ENCODE results near the gene CNTNAP4.
A peak's percentile ranks its signal among the peaks of the same experiment; 100 is the strongest.

The CNTNAP4 gene

DNA sequence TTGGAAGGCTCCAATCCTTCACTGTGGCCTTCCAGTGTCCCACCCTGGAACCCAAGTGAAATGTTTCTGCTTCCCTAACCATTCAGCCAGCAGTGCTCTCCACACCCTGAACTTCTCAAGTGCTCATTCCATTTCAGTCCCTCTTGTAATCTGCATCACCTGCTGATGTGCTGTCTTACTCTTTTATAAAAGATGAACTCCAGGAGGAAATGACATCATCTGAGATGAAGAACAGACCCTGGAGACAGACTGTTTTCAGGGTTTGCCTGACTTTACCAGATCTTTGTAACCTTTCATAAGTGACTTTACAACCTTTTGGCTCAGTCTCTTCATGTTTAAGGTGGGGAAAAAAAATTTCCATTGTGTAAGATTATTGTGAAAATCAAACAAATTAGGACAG is 61.3 kb downstream of the CNTNAP4 start:
- H3K27me3 ChIP-seq, result no peaks in the 10 kb centered on the region
- no peak overlapping the region for H3K9ac ChIP-seq
- TF ChIP-seq Cebpa-rat (IDR thresholded peaks at IDR 0.05), result no peak
- H3K36me3 ChIP-seq, result no peaks in the 10 kb centered on the region
- H3K4me1 ChIP-seq, result no peaks in the 10 kb centered on the region
- peaks cover 6 to 13% (median 9%) of the 10 kb centered on the region in 11 experiments; a peak in 15 of 22 replicates for H3K9me3 ChIP-seq (replicated peaks in 1 of 11)
- H3K4me2 ChIP-seq, result no peak overlapping the region
- no peak overlapping the region for H3K4me3 ChIP-seq
- H4K20me1 ChIP-seq, result no peaks in the 10 kb centered on the region
- H3K27ac ChIP-seq, result no peak overlapping the region

DNA sequence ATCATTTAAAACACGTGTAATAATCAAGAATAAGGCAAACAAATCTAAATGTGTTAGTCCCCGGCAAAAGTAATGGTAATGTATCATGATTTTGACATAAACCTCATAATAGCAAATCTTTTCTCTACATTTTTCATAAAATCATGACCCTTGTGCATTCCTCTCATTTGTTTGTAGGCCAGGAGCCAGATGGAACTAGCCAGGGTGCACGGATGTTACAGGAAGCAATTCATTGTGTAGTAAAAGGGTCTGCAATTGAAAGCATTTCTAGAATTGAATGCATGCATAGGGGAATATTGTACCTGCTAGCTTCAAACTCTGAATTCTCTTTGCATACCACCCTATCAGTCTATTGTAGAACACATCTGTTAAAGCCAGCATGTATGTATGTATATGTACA is 66.6 kb downstream of the CNTNAP4 start:
- Histone ChIP-seq H3K27me3 (no peaks in the 10 kb centered on the region), H3K9me3 (replicated peaks in 1 of 11) (no peaks in the 10 kb centered on the region), H3K4me1 (no peaks in the 10 kb centered on the region), H3K4me3 (no peak overlapping the region), H3K4me2 (no peak overlapping the region), H3K9ac (no peak overlapping the region), H4K20me1 (no peaks in the 10 kb centered on the region), H3K27ac (no peak overlapping the region), H3K36me3 (no peaks in the 10 kb centered on the region)
- TF ChIP-seq Cebpa-rat (IDR thresholded peaks at IDR 0.05), result no peak

DNA sequence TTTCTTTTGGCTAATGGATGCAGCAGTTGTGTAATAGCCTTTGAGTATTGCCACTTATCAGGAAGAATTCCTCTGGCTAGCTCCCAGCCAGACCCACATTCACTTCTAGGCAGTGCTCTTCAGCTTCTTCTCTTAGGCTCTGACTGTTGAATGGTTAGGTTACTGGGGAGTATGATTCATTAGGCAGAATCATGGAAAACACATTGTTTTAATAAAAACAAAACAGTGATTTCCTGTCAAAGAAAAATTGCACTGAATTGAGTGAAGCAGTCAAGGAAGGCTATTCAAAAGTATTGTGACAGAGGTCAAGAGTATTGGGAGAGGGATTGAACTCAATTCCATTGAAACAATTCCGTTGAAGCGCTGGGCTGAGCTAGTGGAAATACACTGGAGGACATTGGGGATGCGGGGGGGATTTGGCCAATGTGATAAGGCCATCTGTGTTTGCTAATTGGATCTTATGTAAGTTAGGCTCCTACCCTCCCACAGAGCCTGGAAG is 68.0 kb downstream of the CNTNAP4 start:
- Histone ChIP-seq H3K4me1 (no peaks in the 10 kb centered on the region), H3K9ac (no peak overlapping the region), H3K36me3 (no peaks in the 10 kb centered on the region), H3K9me3 (replicated peaks in 1 of 11) (no peaks in the 10 kb centered on the region), H3K4me2 (no peak overlapping the region), H3K27ac (no peak overlapping the region), H4K20me1 (no peaks in the 10 kb centered on the region), H3K27me3 (no peaks in the 10 kb centered on the region), H3K4me3 (no peak overlapping the region)
- no peak for TF ChIP-seq Cebpa-rat (IDR thresholded peaks at IDR 0.05)

DNA sequence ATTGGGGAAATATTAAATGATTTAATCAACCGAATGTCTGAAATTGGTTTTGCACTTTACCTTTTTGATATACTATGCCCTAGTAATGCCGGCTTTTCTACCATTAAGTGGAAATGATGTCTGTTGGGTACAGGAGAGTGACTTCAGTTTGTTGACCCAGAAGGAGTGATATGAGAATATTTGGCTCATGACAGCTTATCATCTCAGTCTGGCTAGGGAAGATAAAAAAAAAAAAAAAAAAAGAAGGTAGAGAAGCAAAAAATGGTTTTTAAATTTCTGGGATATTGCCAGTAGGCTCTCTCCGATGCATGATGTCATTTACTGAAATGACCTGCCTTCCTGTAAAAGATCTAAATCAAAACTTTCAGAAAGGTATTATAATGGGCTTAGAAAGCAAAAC is 69.0 kb downstream of the CNTNAP4 start:
- H4K20me1 ChIP-seq, result no peaks in the 10 kb centered on the region
- no peak overlapping the region for H3K4me2 ChIP-seq
- no peak overlapping the region for H3K9ac ChIP-seq
- no peak for TF ChIP-seq Cebpa-rat (IDR thresholded peaks at IDR 0.05)
- no peaks in the 10 kb centered on the region for H3K4me1 ChIP-seq
- no peak overlapping the region for H3K27ac ChIP-seq
- no peaks in the 10 kb centered on the region for H3K36me3 ChIP-seq
- no peak overlapping the region for H3K4me3 ChIP-seq
- no peaks in the 10 kb centered on the region for H3K9me3 ChIP-seq (replicated peaks in 1 of 11)
- H3K27me3 ChIP-seq, result no peaks in the 10 kb centered on the region

DNA sequence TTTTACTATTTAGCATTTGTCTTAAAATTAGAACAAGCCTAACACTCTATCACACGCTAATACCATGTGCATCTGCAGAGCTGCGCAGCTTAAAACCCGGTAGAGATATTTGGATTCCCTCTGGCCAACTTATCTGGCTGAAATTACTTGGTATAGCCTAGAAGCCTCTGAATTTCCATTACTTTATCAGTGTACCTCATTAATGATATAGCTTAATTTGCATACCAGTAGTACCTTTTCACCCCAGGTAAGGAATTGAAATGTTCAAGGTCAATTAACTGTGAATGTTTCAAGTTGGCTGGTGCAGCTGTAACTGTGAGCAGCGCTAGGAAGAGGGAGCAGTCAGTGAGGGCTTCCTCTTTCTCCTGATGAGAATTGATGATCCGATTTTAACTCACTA is 74.2 kb downstream of the CNTNAP4 start:
- H4K20me1 ChIP-seq, result no peaks in the 10 kb centered on the region
- H3K9me3 ChIP-seq (replicated peaks in 1 of 11), result no peaks in the 10 kb centered on the region
- no peaks in the 10 kb centered on the region for H3K27me3 ChIP-seq
- H3K4me3 ChIP-seq, result no peak overlapping the region
- no peaks in the 10 kb centered on the region for H3K4me1 ChIP-seq
- no peak overlapping the region for H3K27ac ChIP-seq
- no peaks in the 10 kb centered on the region for H3K36me3 ChIP-seq
- no peak overlapping the region for H3K9ac ChIP-seq
- H3K4me2 ChIP-seq, result no peak overlapping the region
- TF ChIP-seq Cebpa-rat (IDR thresholded peaks at IDR 0.05), result no peak

DNA sequence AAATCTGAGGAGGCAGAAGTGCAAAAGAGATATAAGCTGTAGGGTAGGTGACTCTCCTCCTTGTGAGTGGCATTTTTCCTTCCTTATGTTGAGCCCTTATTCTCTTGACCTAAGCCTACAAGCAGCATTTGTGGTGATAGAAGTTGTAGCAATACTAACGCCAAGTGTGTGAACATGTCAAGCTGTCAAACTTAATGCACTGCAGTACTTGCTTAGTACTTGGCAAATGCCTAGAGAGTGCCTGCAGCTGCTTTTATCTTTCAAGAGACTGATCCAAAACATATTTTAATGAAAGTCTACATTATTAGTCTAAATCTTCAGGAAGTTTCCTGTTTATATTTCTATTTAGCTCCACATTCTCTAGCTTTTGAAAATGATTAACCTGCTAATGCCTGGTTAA is 83.2 kb downstream of the CNTNAP4 start:
- Histone ChIP-seq H4K20me1 (no peaks in the 10 kb centered on the region), H3K4me1 (no peaks in the 10 kb centered on the region), H3K27ac (no peak overlapping the region), H3K27me3 (no peaks in the 10 kb centered on the region), H3K4me2 (no peak overlapping the region), H3K4me3 (no peak overlapping the region), H3K9ac (no peak overlapping the region), H3K36me3 (no peaks in the 10 kb centered on the region), H3K9me3 (replicated peaks in 1 of 11) (no peaks in the 10 kb centered on the region)
- no peak for TF ChIP-seq Cebpa-rat (IDR thresholded peaks at IDR 0.05)

DNA sequence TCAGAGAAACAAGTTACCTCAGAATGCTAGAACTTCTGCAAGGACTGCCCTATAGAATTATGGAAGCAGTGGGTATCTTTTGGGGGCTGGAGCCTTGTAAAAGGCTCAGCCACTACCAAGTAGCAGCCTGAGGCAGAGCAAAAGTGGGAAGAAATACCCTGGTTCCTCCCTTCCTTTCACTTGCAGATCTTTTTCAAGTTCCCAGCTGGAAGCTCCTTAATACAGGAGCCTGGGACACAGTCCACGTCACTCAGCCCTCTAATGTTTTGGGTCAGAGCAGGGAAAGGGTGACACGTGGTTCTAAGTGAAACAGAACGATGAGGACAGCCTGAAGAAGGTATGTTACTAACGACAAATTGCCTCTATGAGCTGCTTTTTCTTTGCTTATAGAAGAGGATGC is 93.1 kb downstream of the CNTNAP4 start:
- Histone ChIP-seq H3K36me3 (no peaks in the 10 kb centered on the region), H3K9ac (no peak overlapping the region), H4K20me1 (no peaks in the 10 kb centered on the region), H3K9me3 (replicated peaks in 1 of 11) (no peaks in the 10 kb centered on the region), H3K27me3 (no peaks in the 10 kb centered on the region), H3K4me2 (no peak overlapping the region), H3K4me1 (no peaks in the 10 kb centered on the region), H3K4me3 (no peak overlapping the region), H3K27ac (no peak overlapping the region)
- no peak for TF ChIP-seq Cebpa-rat (IDR thresholded peaks at IDR 0.05)

DNA sequence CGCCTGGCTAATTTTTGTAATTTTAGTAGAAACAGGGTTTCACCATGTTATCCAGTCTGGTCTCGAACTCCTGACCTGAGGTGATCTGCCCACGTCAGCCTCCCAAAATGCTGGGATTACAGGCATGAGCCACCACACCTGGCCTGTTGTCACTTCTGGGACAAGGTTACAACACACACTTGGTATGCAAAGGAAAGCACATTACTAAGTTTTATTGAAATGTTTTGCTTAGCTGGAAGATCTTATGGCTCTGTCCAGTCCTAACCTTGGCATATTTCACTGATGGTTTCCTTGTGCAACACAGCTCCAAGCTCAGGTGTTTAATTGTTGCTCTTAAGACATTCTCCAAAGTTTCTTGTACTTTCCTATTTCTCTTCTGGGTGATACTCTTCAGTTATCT is 94.2 kb downstream of the CNTNAP4 start:
- no peaks in the 10 kb centered on the region for H4K20me1 ChIP-seq
- no peak overlapping the region for H3K9ac ChIP-seq
- H3K4me3 ChIP-seq, result no peak overlapping the region
- H3K36me3 ChIP-seq, result no peaks in the 10 kb centered on the region
- no peak for TF ChIP-seq Cebpa-rat (IDR thresholded peaks at IDR 0.05)
- H3K9me3 ChIP-seq (replicated peaks in 1 of 11), result no peaks in the 10 kb centered on the region
- H3K27me3 ChIP-seq, result no peaks in the 10 kb centered on the region
- H3K4me2 ChIP-seq, result no peak overlapping the region
- no peak overlapping the region for H3K27ac ChIP-seq
- H3K4me1 ChIP-seq, result no peaks in the 10 kb centered on the region

DNA sequence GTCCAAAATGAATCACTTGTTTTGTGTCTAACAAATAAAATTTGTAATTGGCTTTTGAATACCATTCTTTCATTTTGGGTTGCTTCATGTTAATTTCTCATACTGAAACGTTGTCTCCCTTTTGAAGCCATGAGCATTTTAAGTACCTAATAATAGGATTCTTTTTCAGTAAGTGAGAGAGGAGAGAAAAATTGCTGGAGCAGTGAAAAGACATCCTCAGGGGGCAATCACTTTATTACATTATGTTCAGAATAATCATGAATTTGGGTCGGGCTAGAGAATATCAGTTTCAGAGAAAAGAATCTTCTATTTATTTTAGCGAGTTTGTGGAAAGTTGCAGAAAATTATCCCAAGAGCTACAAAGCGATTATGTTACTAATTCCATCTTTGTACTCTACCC is 96.8 kb downstream of the CNTNAP4 start:
- no peaks in the 10 kb centered on the region for H3K4me1 ChIP-seq
- H3K36me3 ChIP-seq, result no peaks in the 10 kb centered on the region
- H3K4me3 ChIP-seq, result no peak overlapping the region
- H3K9ac ChIP-seq, result no peak overlapping the region
- H4K20me1 ChIP-seq, result no peaks in the 10 kb centered on the region
- no peak overlapping the region for H3K27ac ChIP-seq
- H3K4me2 ChIP-seq, result no peak overlapping the region
- H3K9me3 ChIP-seq (replicated peaks in 1 of 11), result no peaks in the 10 kb centered on the region
- no peaks in the 10 kb centered on the region for H3K27me3 ChIP-seq
- no peak for TF ChIP-seq Cebpa-rat (IDR thresholded peaks at IDR 0.05)

DNA sequence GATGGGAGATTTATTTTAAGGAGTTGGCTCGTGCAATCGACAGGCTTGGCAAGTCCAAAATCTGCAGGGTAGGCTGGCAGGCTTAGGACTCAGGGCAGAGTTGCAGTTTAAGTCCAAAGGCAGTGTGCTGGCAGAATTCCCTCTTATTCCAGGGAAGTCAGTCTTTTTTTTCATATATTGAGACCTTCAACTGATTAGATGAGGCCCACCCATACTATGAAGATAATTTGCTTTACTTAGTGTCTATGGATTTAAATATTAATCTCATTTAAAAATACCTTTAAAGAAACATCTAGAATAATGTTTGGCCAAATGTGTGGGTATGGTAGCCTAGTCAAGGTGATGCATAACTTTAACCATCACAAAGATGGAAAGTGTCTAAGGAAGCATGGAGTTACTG is 99.8 kb downstream of the CNTNAP4 start:
- Histone ChIP-seq H3K27ac (no peak overlapping the region), H3K9ac (no peak overlapping the region), H3K9me3 (replicated peaks in 1 of 11) (no peaks in the 10 kb centered on the region), H3K4me3 (no peak overlapping the region), H4K20me1 (no peaks in the 10 kb centered on the region), H3K27me3 (no peaks in the 10 kb centered on the region), H3K4me2 (no peak overlapping the region), H3K36me3 (no peaks in the 10 kb centered on the region), H3K4me1 (peaks cover 0 to 10% (median 0%) of the 10 kb centered on the region in 10 experiments; a peak in 4 of 20 replicates)
- TF ChIP-seq Cebpa-rat (IDR thresholded peaks at IDR 0.05), result no peak

DNA sequence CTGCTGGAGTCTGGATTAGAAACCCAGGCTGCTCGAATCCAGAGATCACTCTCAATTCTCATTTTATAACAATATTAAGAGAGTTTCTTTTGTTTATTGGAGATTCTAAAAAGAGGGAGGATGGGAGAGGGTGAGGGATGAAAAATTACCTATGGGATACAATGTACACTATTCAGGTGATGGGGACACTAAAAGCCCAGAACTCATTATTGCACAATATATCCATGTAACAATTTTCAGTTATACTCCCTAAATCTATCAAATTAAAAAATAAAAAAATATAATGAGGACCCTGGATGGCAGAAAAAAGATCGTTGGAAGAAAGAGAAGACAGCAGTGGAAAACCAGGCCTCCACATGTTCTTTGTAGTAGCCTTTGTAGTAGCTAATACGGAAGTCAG is 100.8 kb downstream of the CNTNAP4 start:
- Histone ChIP-seq H3K4me3 (no peak overlapping the region), H4K20me1 (no peaks in the 10 kb centered on the region), H3K4me1 (peaks cover 0 to 10% (median 0%) of the 10 kb centered on the region in 10 experiments; a peak in 4 of 20 replicates), H3K4me2 (no peak overlapping the region), H3K27ac (no peak overlapping the region), H3K27me3 (no peaks in the 10 kb centered on the region), H3K9me3 (replicated peaks in 1 of 11) (no peaks in the 10 kb centered on the region), H3K36me3 (no peaks in the 10 kb centered on the region), H3K9ac (no peak overlapping the region)
- TF ChIP-seq Cebpa-rat (IDR thresholded peaks at IDR 0.05), result peak in 3 of 11 experiments; percentile 18 to 45 (median 38); a peak in 2 of 22 replicates
